ENCODE measurements around the gene TSPO2.
A peak's percentile ranks its signal among the peaks of the same experiment; 100 is the strongest.

TSPO2 gene

GRCh38 chr6:41053041-41053440 lies 10.8 kb downstream of the TSPO2 start, which contains the start of gene APOBEC2:
Gene APOBEC2, plus strand, starts transcription at chr6:41053202. Its CDS starts 146 bp downstream, at chr6:41053348.
- DNase-seq, result no peak

- DNase-seq, result no peak
Measured at GRCh38 chr6:41054511-41054910, 12.2 kb downstream of the TSPO2 start.

- DNase-seq, result no peak
Measured at GRCh38 chr6:41055149-41055548, 12.9 kb downstream of the TSPO2 start.

GRCh38 chr6:41056768-41057490 lies 14.7 kb downstream of the TSPO2 start:
- DNase-seq, result no peak

- DNase-seq, result no peak
Measured at GRCh38 chr6:41058783-41059181, 16.5 kb downstream of the TSPO2 start.

GRCh38 chr6:41059556-41059955 lies 17.3 kb downstream of the TSPO2 start:
- DNase-seq, result no peak

GRCh38 chr6:41061196-41061726 lies 19.0 kb downstream of the TSPO2 start:
- DNase-seq, result no peak

- DNase-seq, result no peak
Measured at GRCh38 chr6:41062056-41062455, 19.8 kb downstream of the TSPO2 start.

- DNase-seq, result no peak
Measured at GRCh38 chr6:41063884-41064285, 21.6 kb downstream of the TSPO2 start.

- DNase-seq, result no peak
Measured at GRCh38 chr6:41064841-41065240, 22.6 kb downstream of the TSPO2 start.

GRCh38 chr6:41065550-41066026 lies 23.3 kb downstream of the TSPO2 start:
- DNase-seq, result no peak

GRCh38 chr6:41066867-41067304 lies 24.6 kb downstream of the TSPO2 start:
- DNase-seq, result peak; percentile 88

- DNase-seq, result no peak
Measured at GRCh38 chr6:41071501-41071922, 29.2 kb downstream of the TSPO2 start.

GRCh38 chr6:41071923-41072835 lies 29.9 kb downstream of the TSPO2 start, which contains the start of gene OARD1:
Gene OARD1, minus strand, starts transcription at chr6:41072356. Its CDS starts 722 bp downstream, at chr6:41071634.
- peak; percentile 100 for DNase-seq

GRCh38 chr6:41072836-41073202 lies 30.6 kb downstream of the TSPO2 start, which contains the start of gene NFYA:
Gene NFYA, plus strand, starts transcription at chr6:41072974. Its CDS starts 6,116 bp downstream, at chr6:41079090.
- no peak for DNase-seq

GRCh38 chr6:41073203-41073967 lies 31.1 kb downstream of the TSPO2 start:
- peak; percentile 96 for DNase-seq

GRCh38 chr6:41073968-41074691 lies 31.9 kb downstream of the TSPO2 start:
- peak; percentile 36 for DNase-seq

GRCh38 chr6:41074692-41075436 lies 32.6 kb downstream of the TSPO2 start:
- DNase-seq, result no peak

GRCh38 chr6:41075651-41076626 lies 33.7 kb downstream of the TSPO2 start:
- peak; percentile 53 for DNase-seq

- no peak for DNase-seq
Measured at GRCh38 chr6:41077536-41077935, 35.3 kb downstream of the TSPO2 start.

All from hematopoietic multipotent progenitor cell treated with erythropoietin and hydrocortisone succinate and interleukin-3 and kit ligand, for 4 days (in vitro differentiated cells).